ENCODE data around the gene DDR2.

- TF ChIP-seq CTCF (IDR thresholded peaks at IDR 0.05; ENCODE audit: low read depth, low read length) (no peak), EZH2phosphoT487 (IDR thresholded peaks at IDR 0.05; ENCODE audit: low read depth) (no peak)
These were observed 19.5 kb upstream of the DDR2 start for GRCh38 chr1:162612606-162613400.

Data from OCI-LY3 (cell line).